Activated naive CD8-positive, alpha-beta T cell (primary cell): ENCODE data around the gene CDS2.

Experiments
- H3K27ac Mint-ChIP-seq: one replicate; pipeline ENCODE4 v1.8.0; 2021; ENCODE audit warnings: mixed read lengths
- H3K27me3 Mint-ChIP-seq: one replicate; pipeline ENCODE4 v1.8.0; 2021; ENCODE audit warnings: mixed read lengths
- H3K36me3 Mint-ChIP-seq: one replicate; pipeline ENCODE4 v1.8.0; 2021; ENCODE audit warnings: mixed read lengths
- H3K4me1 Mint-ChIP-seq: one replicate; pipeline ENCODE4 v1.8.0; 2021; ENCODE audit warnings: low read depth, mixed read lengths
- H3K4me3 Mint-ChIP-seq: one replicate; pipeline ENCODE4 v1.8.0; 2021; ENCODE audit warnings: mild to moderate bottlenecking, mixed read lengths
- H3K9me3 Mint-ChIP-seq: one replicate; pipeline ENCODE4 v1.8.0; 2021; ENCODE audit warnings: low read depth, mixed read lengths

CDS2 gene

GRCh38 chr20:5195655-5196054 lies 68.8 kb downstream of the CDS2 start:
- Mint-ChIP-seq H3K27me3 (no peaks in the 10 kb centered on the region), H3K36me3 (peaks cover 2% of the 10 kb centered on the region), H3K4me3 (no peak overlapping the region), H3K4me1 (peaks cover 1% of the 10 kb centered on the region), H3K27ac (no peak overlapping the region), H3K9me3 (no peaks in the 10 kb centered on the region)

- H3K4me1 Mint-ChIP-seq, result peaks cover 1% of the 10 kb centered on the region
- H3K4me3 Mint-ChIP-seq, result no peak overlapping the region
- H3K36me3 Mint-ChIP-seq, result peaks cover 2% of the 10 kb centered on the region
- H3K27me3 Mint-ChIP-seq, result no peaks in the 10 kb centered on the region
- no peak overlapping the region for H3K27ac Mint-ChIP-seq
- no peaks in the 10 kb centered on the region for H3K9me3 Mint-ChIP-seq
Observed at GRCh38 chr20:5196149-5196548, 69.3 kb downstream of the CDS2 start.

- Mint-ChIP-seq H3K36me3 (peaks cover 2% of the 10 kb centered on the region), H3K9me3 (no peaks in the 10 kb centered on the region), H3K4me3 (no peak overlapping the region), H3K27ac (no peak overlapping the region), H3K4me1 (peaks cover 1% of the 10 kb centered on the region), H3K27me3 (no peaks in the 10 kb centered on the region)
Observed at GRCh38 chr20:5197270-5197827, 70.5 kb downstream of the CDS2 start.

- Mint-ChIP-seq H3K4me3 (no peak overlapping the region), H3K36me3 (peaks cover 2% of the 10 kb centered on the region), H3K9me3 (no peaks in the 10 kb centered on the region), H3K4me1 (peaks cover under 1% of the 10 kb centered on the region), H3K27me3 (no peaks in the 10 kb centered on the region), H3K27ac (no peak overlapping the region)
Observed at GRCh38 chr20:5197847-5198650, 71.2 kb downstream of the CDS2 start.

- H3K9me3 Mint-ChIP-seq, result no peaks in the 10 kb centered on the region
- H3K27ac Mint-ChIP-seq, result no peak overlapping the region
- no peaks in the 10 kb centered on the region for H3K27me3 Mint-ChIP-seq
- peaks cover 2% of the 10 kb centered on the region for H3K36me3 Mint-ChIP-seq
- H3K4me1 Mint-ChIP-seq, result no peaks in the 10 kb centered on the region
- no peak overlapping the region for H3K4me3 Mint-ChIP-seq
Observed at GRCh38 chr20:5198651-5198924, 71.8 kb downstream of the CDS2 start.

- Mint-ChIP-seq H3K36me3 (no peaks in the 10 kb centered on the region), H3K27ac (no peak overlapping the region), H3K27me3 (no peaks in the 10 kb centered on the region), H3K4me1 (peaks cover 3% of the 10 kb centered on the region), H3K4me3 (no peak overlapping the region), H3K9me3 (no peaks in the 10 kb centered on the region)
Observed at GRCh38 chr20:5203380-5203779, 76.6 kb downstream of the CDS2 start.

GRCh38 chr20:5205348-5206210 lies 78.8 kb downstream of the CDS2 start:
- Mint-ChIP-seq H3K27ac (no peak overlapping the region), H3K36me3 (no peaks in the 10 kb centered on the region), H3K9me3 (no peaks in the 10 kb centered on the region), H3K4me1 (peaks cover 3% of the 10 kb centered on the region), H3K27me3 (no peaks in the 10 kb centered on the region), H3K4me3 (no peak overlapping the region)

- Mint-ChIP-seq H3K4me1 (peaks cover 3% of the 10 kb centered on the region), H3K27ac (no peak overlapping the region), H3K36me3 (no peaks in the 10 kb centered on the region), H3K27me3 (no peaks in the 10 kb centered on the region), H3K9me3 (no peaks in the 10 kb centered on the region), H3K4me3 (no peak overlapping the region)
Observed at GRCh38 chr20:5207138-5207537, 80.3 kb downstream of the CDS2 start.

GRCh38 chr20:5211803-5212714 lies 85.3 kb downstream of the CDS2 start:
- H3K36me3 Mint-ChIP-seq, result peaks cover 2% of the 10 kb centered on the region
- H3K4me3 Mint-ChIP-seq, result no peak overlapping the region
- no peaks in the 10 kb centered on the region for H3K9me3 Mint-ChIP-seq
- H3K27ac Mint-ChIP-seq, result no peak overlapping the region
- H3K27me3 Mint-ChIP-seq, result no peaks in the 10 kb centered on the region
- no peaks in the 10 kb centered on the region for H3K4me1 Mint-ChIP-seq

- Mint-ChIP-seq H3K9me3 (no peaks in the 10 kb centered on the region), H3K27ac (no peak overlapping the region), H3K27me3 (no peaks in the 10 kb centered on the region)
Observed at GRCh38 chr20:5212907-5213487, 86.2 kb downstream of the CDS2 start.

GRCh38 chr20:5214826-5215225 lies 88.0 kb downstream of the CDS2 start:
- H3K36me3 Mint-ChIP-seq, result peaks cover 4% of the 10 kb centered on the region
- no peak overlapping the region for H3K27ac Mint-ChIP-seq
- H3K4me1 Mint-ChIP-seq, result no peaks in the 10 kb centered on the region
- H3K4me3 Mint-ChIP-seq, result no peak overlapping the region
- no peaks in the 10 kb centered on the region for H3K9me3 Mint-ChIP-seq
- no peaks in the 10 kb centered on the region for H3K27me3 Mint-ChIP-seq

More at GRCh38 chr20:5212907-5213487, 86.2 kb downstream of the CDS2 start:
- Mint-ChIP-seq H3K4me1 (no peaks in the 10 kb centered on the region), H3K4me3 (no peak overlapping the region), H3K36me3 (peaks cover 2% of the 10 kb centered on the region)

- Mint-ChIP-seq H3K4me1 (no peaks in the 10 kb centered on the region), H3K36me3 (peaks cover 4% of the 10 kb centered on the region), H3K27ac (no peak overlapping the region), H3K27me3 (no peaks in the 10 kb centered on the region), H3K4me3 (no peak overlapping the region), H3K9me3 (no peaks in the 10 kb centered on the region)
Observed at GRCh38 chr20:5215672-5216304, 89.0 kb downstream of the CDS2 start.

GRCh38 chr20:5216663-5217062 lies 89.9 kb downstream of the CDS2 start:
- Mint-ChIP-seq H3K27me3 (no peaks in the 10 kb centered on the region), H3K4me1 (no peaks in the 10 kb centered on the region), H3K9me3 (no peaks in the 10 kb centered on the region), H3K4me3 (no peak overlapping the region), H3K27ac (no peak overlapping the region), H3K36me3 (peaks cover 4% of the 10 kb centered on the region)

- Mint-ChIP-seq H3K27ac (no peak overlapping the region), H3K27me3 (no peaks in the 10 kb centered on the region), H3K4me3 (no peak overlapping the region), H3K9me3 (no peaks in the 10 kb centered on the region), H3K36me3 (peaks cover 2% of the 10 kb centered on the region), H3K4me1 (no peaks in the 10 kb centered on the region)
Observed at GRCh38 chr20:5217616-5218015, 90.8 kb downstream of the CDS2 start.
